ENCODE measurements around the gene CTNNA3.

CTNNA3 gene

GRCh38 chr10:65931291-65932070 is 1764.5 kb downstream of the CTNNA3 start:
- Histone ChIP-seq H3K4me3 (ENCODE audit: low read depth, low read length) (no peak overlapping the region), H3K9me3 (ENCODE audit: control insufficient read depth, low read length) (no peaks in the 10 kb centered on the region), H3K27ac (no peak overlapping the region), H3K4me2 (ENCODE audit: low read length) (no peak overlapping the region), H2AFZ (no peak overlapping the region), H3K36me3 (ENCODE audit: control insufficient read depth, insufficient read depth, low read length) (no peaks in the 10 kb centered on the region), H3K4me1 (no peaks in the 10 kb centered on the region), H3K27me3 (ENCODE audit: control insufficient read depth, insufficient read depth, low read length) (no peaks in the 10 kb centered on the region), H3K79me2 (no peaks in the 10 kb centered on the region), H3K9ac (no peak overlapping the region)
- TF ChIP-seq CTCF (IDR thresholded peaks at IDR 0.05), result no peak

GRCh38 chr10:65911151-65911835 is 1784.7 kb downstream of the CTNNA3 start:
- no peaks in the 10 kb centered on the region for H3K27me3 ChIP-seq (ENCODE audit: control insufficient read depth, insufficient read depth, low read length)
- no peaks in the 10 kb centered on the region for H3K4me1 ChIP-seq
- H3K4me2 ChIP-seq (ENCODE audit: low read length), result no peak overlapping the region
- no peak overlapping the region for H3K27ac ChIP-seq
- H3K79me2 ChIP-seq, result no peaks in the 10 kb centered on the region
- H2AFZ ChIP-seq, result no peak overlapping the region
- H3K9ac ChIP-seq, result no peak overlapping the region
- no peaks in the 10 kb centered on the region for H3K9me3 ChIP-seq (ENCODE audit: control insufficient read depth, low read length)
- TF ChIP-seq CTCF (IDR thresholded peaks at IDR 0.05), result no peak
- H3K4me3 ChIP-seq (ENCODE audit: low read depth, low read length), result no peak overlapping the region
- no peaks in the 10 kb centered on the region for H3K36me3 ChIP-seq (ENCODE audit: control insufficient read depth, insufficient read depth, low read length)

GRCh38 chr10:65910209-65910608 is 1785.8 kb downstream of the CTNNA3 start:
- H3K9ac ChIP-seq, result no peak overlapping the region
- H3K27me3 ChIP-seq (ENCODE audit: control insufficient read depth, insufficient read depth, low read length), result no peaks in the 10 kb centered on the region
- no peaks in the 10 kb centered on the region for H3K79me2 ChIP-seq
- H3K4me1 ChIP-seq, result no peaks in the 10 kb centered on the region
- no peak overlapping the region for H3K4me2 ChIP-seq (ENCODE audit: low read length)
- no peak overlapping the region for H2AFZ ChIP-seq
- no peak overlapping the region for H3K27ac ChIP-seq
- H3K9me3 ChIP-seq (ENCODE audit: control insufficient read depth, low read length), result no peaks in the 10 kb centered on the region
- no peaks in the 10 kb centered on the region for H3K36me3 ChIP-seq (ENCODE audit: control insufficient read depth, insufficient read depth, low read length)
- no peak overlapping the region for H3K4me3 ChIP-seq (ENCODE audit: low read depth, low read length)
- no peak for TF ChIP-seq CTCF (IDR thresholded peaks at IDR 0.05)

- Histone ChIP-seq H3K4me3 (ENCODE audit: low read depth, low read length) (no peak overlapping the region), H3K79me2 (no peaks in the 10 kb centered on the region), H3K9me3 (ENCODE audit: control insufficient read depth, low read length) (no peaks in the 10 kb centered on the region), H3K4me1 (no peaks in the 10 kb centered on the region), H3K9ac (no peak overlapping the region), H2AFZ (no peak overlapping the region), H3K4me2 (ENCODE audit: low read length) (no peak overlapping the region), H3K36me3 (ENCODE audit: control insufficient read depth, insufficient read depth, low read length) (no peaks in the 10 kb centered on the region), H3K27me3 (ENCODE audit: control insufficient read depth, insufficient read depth, low read length) (no peaks in the 10 kb centered on the region), H3K27ac (no peak overlapping the region)
- no peak for TF ChIP-seq CTCF (IDR thresholded peaks at IDR 0.05)
Measured at GRCh38 chr10:65907199-65907712, 1788.7 kb downstream of the CTNNA3 start.

All from parathyroid adenoma (tissue), 2 donors.